HepG2 (cell line): ENCODE data around the gene SCUBE1. TPM values are rescaled to one million over a fixed set of nuclear protein-coding genes. Genes with fewer than 3 reads are reported as not detected.

Experiments used
- CEBPB ChIP-seq: IDR thresholded peaks from 2 replicates; pipeline ENCODE4 v1.6.1; 2011; ENCODE audit warnings: low read depth, low read length, improper control_type of control experiment, borderline replicate concordance
- CEBPG ChIP-seq: IDR thresholded peaks from 2 replicates; pipeline ENCODE4 v1.6.1; 2016
- DMTF1 ChIP-seq: sonication (generic); formaldehyde crosslinking; IDR thresholded peaks from 2 replicates; pipeline ENCODE4 v1.4.0; 2020; ENCODE audit warnings: mild to moderate bottlenecking, missing genetic modification reagents
- ESRRA ChIP-seq: sonication (generic); formaldehyde crosslinking; IDR thresholded peaks from 2 replicates; pipeline ENCODE4 v1.5.1; 2020; ENCODE audit warnings: mild to moderate bottlenecking, low read depth, missing genetic modification reagents
- EZH2 ChIP-seq: conservative IDR thresholded peaks from 2 replicates; pipeline ENCODE4 v1.6.1; 2012; ENCODE audit warnings: mild to moderate bottlenecking, low read depth, low read length, moderate library complexity
- FOXO4 ChIP-seq: sonication (generic); formaldehyde crosslinking; conservative IDR thresholded peaks from 2 replicates; pipeline ENCODE4 v1.8.1; 2023; ENCODE audit warnings: missing genetic modification reagents
- NFIC ChIP-seq: IDR thresholded peaks from 2 replicates; pipeline ENCODE4 v1.6.1; 2012; ENCODE audit warnings: mild to moderate bottlenecking, low read length, inconsistent platforms
- NR0B2 ChIP-seq: sonication (generic); formaldehyde crosslinking; IDR thresholded peaks from 2 replicates; pipeline ENCODE4 v1.4.0; 2020; ENCODE audit warnings: mild to moderate bottlenecking, missing genetic modification reagents
- PRMT3 ChIP-seq: sonication (generic); formaldehyde crosslinking; IDR thresholded peaks from 2 replicates; pipeline ENCODE4 v1.8.1; 2022; ENCODE audit warnings: low read depth, mild to moderate bottlenecking, moderate library complexity, missing genetic modification reagents, borderline replicate concordance
- PRPF4 ChIP-seq: fragments of 200-400 bp; formaldehyde crosslinking; IDR thresholded peaks from 2 replicates; pipeline ENCODE4 v1.6.1; 2016; ENCODE audit warnings: low read length, low read depth; ENCODE audit not compliant: poor library complexity, severe bottlenecking
- SP5 ChIP-seq: IDR thresholded peaks from 2 replicates; pipeline ENCODE4 v1.6.1; 2016; ENCODE audit warnings: low read depth, borderline replicate concordance
- TEAD3 ChIP-seq: optimal IDR thresholded peaks from 2 replicates; pipeline ENCODE3; 2016; ENCODE audit warnings: borderline replicate concordance
- ZFX ChIP-seq: sonication (generic); formaldehyde crosslinking; IDR thresholded peaks from 2 replicates; pipeline ENCODE4 v1.4.0; 2020; ENCODE audit warnings: mild to moderate bottlenecking, low read depth, missing genetic modification reagents, moderate library complexity
- ZNF614 ChIP-seq: IDR thresholded peaks from 2 replicates; pipeline ENCODE4 v1.6.1; 2018; ENCODE audit warnings: missing biosample characterization, missing genetic modification reagents, inconsistent platforms, borderline replicate concordance
- ZSCAN20 ChIP-seq: sonication (generic); formaldehyde crosslinking; IDR thresholded peaks from 2 replicates; pipeline ENCODE4 v1.4.0; 2020; ENCODE audit warnings: missing genetic modification reagents, mild to moderate bottlenecking, borderline replicate concordance
- polyA plus RNA-seq, 8 experiments: library from polyadenylated mRNA; depleted of rRNA in 3 of 8; stranded (reverse) in 7 of 8; unstranded in 1 of 8; fragments of >200 nt; fragmentation: Illumina TruSeq in 4 of 8; extraction: Trizol in 4 of 8; gene quantifications; 2 replicates each; pipeline versions ENCODE4 v1.2.1 to v1.2.3, GENCODE V29; 2011 to 2016; ENCODE audit warnings: low read depth in 4 of 8, missing spikeins in 1 of 8, mixed read lengths in 1 of 8; ENCODE audit not compliant: insufficient read depth in 1 of 8
- total RNA-seq, 5 experiments: library from RNA; depleted of rRNA; stranded (reverse); fragments of >200 nt; fragmentation: Illumina TruSeq; extraction: Trizol; gene quantifications; 2 replicates each; pipeline ENCODE4 v1.2.3, GENCODE V29; 2016; ENCODE audit warnings: low read depth in 1 of 5

Gene SCUBE1
- total and polyA plus RNA-seq, 2 of the 13 experiments (the other 11 are each of a cell fraction or from before 2014, with no cell fraction given) = under 0.01 to 0.05 TPM

GRCh38 chr22:43236411-43237166 is 106.6 kb downstream of the SCUBE1 start (continued):
- no peak for TF ChIP-seq PRPF4
- peak; percentile 18 for TF ChIP-seq TEAD3 (CRISPR knock-in tag)
- peak; percentile 44 for TF ChIP-seq SP5
- no peak for TF ChIP-seq CEBPG (CRISPR knock-in tag)
- TF ChIP-seq ZSCAN20 (CRISPR knock-in tag) = no peak
- no peak for TF ChIP-seq FOXO4
- TF ChIP-seq CEBPB = peak; percentile 36; the same call in 1 of the 2 replicates
- no peak for TF ChIP-seq PRMT3
- TF ChIP-seq NFIC = no peak
- TF ChIP-seq EZH2 = no peak
- no peak for TF ChIP-seq NR0B2 (CRISPR knock-in tag)
- no peak for TF ChIP-seq DMTF1 (CRISPR knock-in tag)
- TF ChIP-seq ESRRA (CRISPR knock-in tag) = no peak
- TF ChIP-seq ZFX (CRISPR knock-in tag) = no peak
- no peak for TF ChIP-seq ZNF614 (CRISPR knock-in tag)
